Central memory CD8-positive, alpha-beta T cell (primary cell): Measurements from ENCODE around the gene EHD4.

ENCODE experiments used
- ATAC-seq: fragments of 150-1000 bp; cut with Tn5 transposase; replicated peaks from 2 replicates; pipeline ENCODE4 v1.10.0; 2022; ENCODE audit warnings: mild to moderate bottlenecking, moderate FRiP score, moderate number of reproducible peaks; ENCODE audit not compliant: poor library complexity, severe bottlenecking; ENCODE audit errors: extremely low read depth
- DNase-seq, 2 donors: peaks; one replicate each; pipeline ENCODE4 v3.0.0; 2021; ENCODE audit warnings: low spot score in 2 of 2
- H3K27ac Mint-ChIP-seq: one replicate; pipeline ENCODE4 v1.8.0; 2022; ENCODE audit warnings: low read depth, mild to moderate bottlenecking, moderate library complexity, mixed read lengths
- H3K27me3 Mint-ChIP-seq: one replicate; pipeline ENCODE4 v1.8.0; 2022; ENCODE audit warnings: mixed read lengths
- H3K36me3 Mint-ChIP-seq: one replicate; pipeline ENCODE4 v1.8.0; 2022; ENCODE audit warnings: mild to moderate bottlenecking, moderate library complexity, mixed read lengths; ENCODE audit not compliant: insufficient read depth
- H3K4me1 Mint-ChIP-seq: one replicate; pipeline ENCODE4 v1.8.0; 2022; ENCODE audit warnings: mixed read lengths
- H3K4me3 Mint-ChIP-seq: one replicate; pipeline ENCODE4 v1.8.0; 2022; ENCODE audit warnings: mild to moderate bottlenecking, moderate library complexity, mixed read lengths
- H3K9me3 Mint-ChIP-seq: one replicate; pipeline ENCODE4 v1.8.0; 2022; ENCODE audit warnings: mixed read lengths

Gene EHD4

GRCh38 chr15:41905036-41905793 is 67.1 kb downstream of the EHD4 start:
- Mint-ChIP-seq H3K4me1 (peaks cover 8% of the 10 kb centered on the region), H3K36me3 (peaks cover 13% of the 10 kb centered on the region), H3K27me3 (no peaks in the 10 kb centered on the region), H3K9me3 (no peaks in the 10 kb centered on the region), H3K4me3 (no peak overlapping the region), H3K27ac (peak overlapping the region; percentile 76)
- DNase-seq (no peak), ATAC-seq (no peak)

- Mint-ChIP-seq H3K4me1 (peaks cover 8% of the 10 kb centered on the region), H3K27ac (peak overlapping the region; percentile 76)
These were observed 67.8 kb downstream of the EHD4 start for GRCh38 chr15:41904541-41905005.

GRCh38 chr15:41903782-41904181 is 68.6 kb downstream of the EHD4 start:
- Mint-ChIP-seq H3K9me3 (no peaks in the 10 kb centered on the region), H3K27me3 (no peaks in the 10 kb centered on the region), H3K27ac (no peak overlapping the region), H3K36me3 (peaks cover 12% of the 10 kb centered on the region), H3K4me3 (no peak overlapping the region), H3K4me1 (peaks cover 8% of the 10 kb centered on the region)
- DNase-seq = no peak
- no peak for ATAC-seq

More at GRCh38 chr15:41904541-41905005, 67.8 kb downstream of the EHD4 start:
- Mint-ChIP-seq H3K4me3 (no peak overlapping the region), H3K27me3 (no peaks in the 10 kb centered on the region), H3K9me3 (no peaks in the 10 kb centered on the region), H3K36me3 (peaks cover 15% of the 10 kb centered on the region)
- ATAC-seq = peak; percentile 79
- peak; percentile 60 to 67 for DNase-seq

- ATAC-seq (no peak), DNase-seq (no peak)
- Mint-ChIP-seq H3K9me3 (no peaks in the 10 kb centered on the region), H3K4me1 (peaks cover 8% of the 10 kb centered on the region), H3K4me3 (no peak overlapping the region), H3K27me3 (no peaks in the 10 kb centered on the region), H3K27ac (peak overlapping the region; percentile 5), H3K36me3 (peaks cover 14% of the 10 kb centered on the region)
These were observed 70.9 kb downstream of the EHD4 start for GRCh38 chr15:41901431-41901830.

- H3K4me3 Mint-ChIP-seq = no peak overlapping the region
- no peaks in the 10 kb centered on the region for H3K9me3 Mint-ChIP-seq
- peaks cover 8% of the 10 kb centered on the region for H3K4me1 Mint-ChIP-seq
- DNase-seq (no peak), ATAC-seq (no peak)
- no peaks in the 10 kb centered on the region for H3K27me3 Mint-ChIP-seq
- H3K36me3 Mint-ChIP-seq = peaks cover 14% of the 10 kb centered on the region
- H3K27ac Mint-ChIP-seq = peak overlapping the region; percentile 5
These were observed 71.6 kb downstream of the EHD4 start for GRCh38 chr15:41900526-41901380.

GRCh38 chr15:41899854-41900442 is 72.4 kb downstream of the EHD4 start:
- ATAC-seq = no peak

GRCh38 chr15:41897363-41897799 is 75.0 kb downstream of the EHD4 start:
- peaks cover 28% of the 10 kb centered on the region for H3K4me1 Mint-ChIP-seq
- peak overlapping the region; percentile 96 for H3K27ac Mint-ChIP-seq
- H3K36me3 Mint-ChIP-seq = peaks cover 20% of the 10 kb centered on the region
- ATAC-seq (no peak), DNase-seq (no peak)
- no peaks in the 10 kb centered on the region for H3K27me3 Mint-ChIP-seq
- H3K9me3 Mint-ChIP-seq = no peaks in the 10 kb centered on the region
- H3K4me3 Mint-ChIP-seq = no peak overlapping the region

More at GRCh38 chr15:41899854-41900442, 72.4 kb downstream of the EHD4 start:
- no peak for DNase-seq
- no peak overlapping the region for H3K4me3 Mint-ChIP-seq
- no peaks in the 10 kb centered on the region for H3K27me3 Mint-ChIP-seq
- peaks cover 18% of the 10 kb centered on the region for H3K36me3 Mint-ChIP-seq
- no peaks in the 10 kb centered on the region for H3K9me3 Mint-ChIP-seq
- H3K4me1 Mint-ChIP-seq = peaks cover 15% of the 10 kb centered on the region
- H3K27ac Mint-ChIP-seq = peak overlapping the region; percentile 61

GRCh38 chr15:41896566-41896965 is 75.8 kb downstream of the EHD4 start:
- Mint-ChIP-seq H3K9me3 (no peaks in the 10 kb centered on the region), H3K36me3 (peaks cover 20% of the 10 kb centered on the region), H3K4me1 (peaks cover 32% of the 10 kb centered on the region), H3K4me3 (no peak overlapping the region), H3K27ac (peak overlapping the region; percentile 96), H3K27me3 (no peaks in the 10 kb centered on the region)
- DNase-seq = no peak
- ATAC-seq = no peak

GRCh38 chr15:41895957-41896356 is 76.4 kb downstream of the EHD4 start:
- Mint-ChIP-seq H3K27me3 (no peaks in the 10 kb centered on the region), H3K4me3 (no peak overlapping the region), H3K27ac (peak overlapping the region; percentile 96), H3K9me3 (no peaks in the 10 kb centered on the region), H3K36me3 (peaks cover 20% of the 10 kb centered on the region), H3K4me1 (peaks cover 32% of the 10 kb centered on the region)
- DNase-seq (no peak), ATAC-seq (no peak)

GRCh38 chr15:41895491-41895890 is 76.9 kb downstream of the EHD4 start:
- Mint-ChIP-seq H3K36me3 (peaks cover 18% of the 10 kb centered on the region), H3K4me1 (peaks cover 32% of the 10 kb centered on the region), H3K27me3 (no peaks in the 10 kb centered on the region), H3K4me3 (peak overlapping the region; percentile 58), H3K27ac (peak overlapping the region; percentile 96), H3K9me3 (no peaks in the 10 kb centered on the region)
- DNase-seq (no peak), ATAC-seq (no peak)

- ATAC-seq = peak; percentile 100
- H3K9me3 Mint-ChIP-seq = no peaks in the 10 kb centered on the region
- no peaks in the 10 kb centered on the region for H3K27me3 Mint-ChIP-seq
- peak overlapping the region; percentile 58 for H3K4me3 Mint-ChIP-seq
- peaks cover 14% of the 10 kb centered on the region for H3K36me3 Mint-ChIP-seq
- DNase-seq = peak; percentile 81 to 94
- peaks cover 32% of the 10 kb centered on the region for H3K4me1 Mint-ChIP-seq
- H3K27ac Mint-ChIP-seq = peak overlapping the region; percentile 96
These were observed 77.4 kb downstream of the EHD4 start for GRCh38 chr15:41894791-41895463.

GRCh38 chr15:41894251-41894790 is 78.0 kb downstream of the EHD4 start:
- peaks cover 14% of the 10 kb centered on the region for H3K36me3 Mint-ChIP-seq
- no peak for ATAC-seq
- peak overlapping the region; percentile 58 for H3K4me3 Mint-ChIP-seq
- DNase-seq = no peak
- peaks cover 35% of the 10 kb centered on the region for H3K4me1 Mint-ChIP-seq
- H3K9me3 Mint-ChIP-seq = no peaks in the 10 kb centered on the region
- H3K27me3 Mint-ChIP-seq = no peaks in the 10 kb centered on the region
- peak overlapping the region; percentile 96 for H3K27ac Mint-ChIP-seq
